SH-SY5Y (cell line): ENCODE measurements around the gene GPR150.

ENCODE experiments used
- GATA2 ChIP-seq: IDR thresholded peaks from 2 replicates; pipeline ENCODE4 v1.6.1; 2011; ENCODE audit warnings: mild to moderate bottlenecking, low read depth, low read length
- GATA3 ChIP-seq: IDR thresholded peaks from 2 replicates; pipeline ENCODE4 v1.6.1; 2011; ENCODE audit warnings: low read depth, mild to moderate bottlenecking, low read length, moderate library complexity

GRCh38 chr5:95668216-95668615, 48.3 kb downstream of the GPR150 start:
- TF ChIP-seq GATA2, result no peak
- TF ChIP-seq GATA3, result no peak
